HepG2 (cell line): Measurements from ENCODE around the gene PCDHGB1. TPM values are rescaled to one million over a fixed set of nuclear protein-coding genes. Genes with fewer than 3 reads are reported as not detected.

Experiments
- ATAC-seq: fragments of 200-7000 bp; cut with Tn5 transposase; 3 replicates; pipeline ENCODE4 v1.9.1; 2020; ENCODE audit warnings: mild to moderate bottlenecking, moderate library complexity
- BruUV-seq: library from RNA; stranded (reverse); fragments of 400-500 nt; replicated peaks from 2 replicates; lab custom pipeline; 2021; lab: Mats Ljungman, UMichigan
- CTCF ChIA-PET: fragments of 300-600 bp; formaldehyde crosslinking; extraction: SDS; loops from one replicate; lab custom pipeline; 2021; ENCODE audit warnings: low total read pairs, inconsistent platforms, low intra/inter-chr PET ratio; lab: Yijun Ruan, JAX
- POLR2A ChIA-PET: fragments of 350-600 bp; sonication (Branson Sonifier 250); formaldehyde crosslinking; loops from one replicate; lab custom pipeline; 2020; ENCODE audit warnings: antibody characterized with exemption, inconsistent platforms; lab: Yijun Ruan, JAX
- DNase-seq: peaks from one replicate; pipeline ENCODE4 v3.0.0-alpha.2; 2015; ENCODE audit warnings: low spot score
- FAIRE-seq: peaks from 3 replicates; lab custom pipeline; 2011; peaks lifted over from hg19 to GRCh38; lab: Jason Lieb, UNC
- H2AFZ ChIP-seq: one replicate; pipeline ENCODE4 v1.6.1; 2011; ENCODE audit warnings: low read length, inconsistent platforms
- H3K27ac ChIP-seq: fragments of 300-600 bp; 3 replicates; pipeline ENCODE4 v1.8.0; 2011; ENCODE audit warnings: mixed run types, mild to moderate bottlenecking, mixed read lengths, low read length, inconsistent platforms; ENCODE audit not compliant: insufficient read depth; ENCODE audit errors: extremely low read length
- H3K27me3 ChIP-seq, 2 experiments: fragments of 200-600 bp in 1 of 2; 2 replicates in 1 of 2; 3 replicates in 1 of 2; pipeline versions ENCODE4 v1.6.0 to v1.8.0; 2011; ENCODE audit warnings: low read length in 2 of 2, mild to moderate bottlenecking in 2 of 2, moderate library complexity in 2 of 2, inconsistent platforms in 1 of 2; ENCODE audit not compliant: insufficient read depth in 2 of 2, control insufficient read depth in 1 of 2
- H3K36me3 ChIP-seq, 2 experiments: fragments of 200-600 bp in 1 of 2; replicated peaks in 1 of 2; 2 replicates in 1 of 2; 3 replicates in 1 of 2; pipeline versions ENCODE4 v1.5.1 to v1.8.0; 2011; ENCODE audit warnings: low read length in 2 of 2, inconsistent platforms in 1 of 2; ENCODE audit not compliant: insufficient read depth in 2 of 2, control insufficient read depth in 1 of 2
- H3K4me1 ChIP-seq: 2 replicates; pipeline ENCODE4 v1.5.1; 2012; ENCODE audit warnings: low read length, inconsistent platforms; ENCODE audit not compliant: insufficient read depth
- H3K4me2 ChIP-seq: 2 replicates; pipeline ENCODE4 v1.6.0; 2011; ENCODE audit warnings: low read depth, low read length, inconsistent platforms
- H3K4me3 ChIP-seq, 3 experiments: fragments of 200-600 bp in 1 of 3; sonication (generic), shearing (Covaris generic) in 1 of 3; replicated peaks in 1 of 3; 2 replicates each; pipeline ENCODE4 v1.5.1; 2011 to 2016; ENCODE audit warnings: low read length in 3 of 3, inconsistent platforms in 2 of 3, low read depth in 2 of 3, mild to moderate bottlenecking in 2 of 3, control low read depth in 1 of 3, mixed read lengths in 1 of 3; ENCODE audit not compliant: insufficient read depth in 1 of 3
- H3K79me2 ChIP-seq: one replicate; pipeline ENCODE4 v1.6.1; 2011; ENCODE audit warnings: low read length, inconsistent platforms; ENCODE audit not compliant: insufficient read depth
- H3K9ac ChIP-seq: 2 replicates; pipeline ENCODE4 v1.6.0; 2011; ENCODE audit warnings: mild to moderate bottlenecking, low read depth, low read length, inconsistent platforms; ENCODE audit not compliant: insufficient read depth
- H3K9me3 ChIP-seq: 2 replicates; pipeline ENCODE4 v1.5.1; 2012; ENCODE audit warnings: mild to moderate bottlenecking, low read length
- H4K20me1 ChIP-seq: 2 replicates; pipeline ENCODE4 v1.6.0; 2011; ENCODE audit warnings: inconsistent platforms, mild to moderate bottlenecking, low read length, moderate library complexity; ENCODE audit not compliant: insufficient read depth
- HNF4G ChIP-seq, 2 experiments: sonication (generic) in 1 of 2; formaldehyde crosslinking in 1 of 2; IDR thresholded peaks; 2 replicates each; pipeline versions ENCODE4 v1.4.0 to v1.6.1; 2011 to 2020; ENCODE audit warnings: borderline replicate concordance in 2 of 2, low read depth in 2 of 2, mild to moderate bottlenecking in 2 of 2, low read length in 1 of 2, missing genetic modification reagents in 1 of 2, moderate library complexity in 1 of 2
- KDM5B ChIP-seq: sonication (generic); formaldehyde crosslinking; IDR thresholded peaks from 2 replicates; pipeline ENCODE4 v1.4.0; 2020; ENCODE audit warnings: missing genetic modification reagents, mild to moderate bottlenecking, borderline replicate concordance
- RBM22 ChIP-seq: fragments of 200-400 bp; formaldehyde crosslinking; optimal IDR thresholded peaks from 2 replicates; pipeline ENCODE3; 2017; ENCODE audit warnings: mild to moderate bottlenecking, low read length, moderate library complexity
- ZMYM4 ChIP-seq: sonication (generic); formaldehyde crosslinking; IDR thresholded peaks from 2 replicates; pipeline ENCODE4 v1.8.1; 2023; ENCODE audit warnings: mild to moderate bottlenecking, missing genetic modification reagents
- ZNF746 ChIP-seq: sonication (generic); formaldehyde crosslinking; IDR thresholded peaks from 2 replicates; pipeline ENCODE4 v1.8.0; 2022; ENCODE audit warnings: mild to moderate bottlenecking, missing genetic modification reagents
- WGBS: methylation state at CpG from one replicate; pipeline ENCODE4 v1.1.6; 2017; ENCODE audit warnings: low lambda C conversion rate; 5-methylcytosine and 5-hydroxymethylcytosine counted together
- in situ Hi-C: cut with HindIII; loops from 2 replicates; pipeline ENCODE4 v1.10.0; 2017; ENCODE audit warnings: low pct_unique_long_range_greater_than_20kb; ENCODE audit not compliant: extremely low pct_ligation_motif_present
- intact Hi-C: fragments of 100-400 bp; cut with micrococcal nuclease; formaldehyde crosslinking; loops from one replicate; pipeline ENCODE4 v1.10.0; 2022; ENCODE audit not compliant: unreplicated experiment
- polyA plus RNA-seq, 8 experiments: library from polyadenylated mRNA; depleted of rRNA in 3 of 8; stranded (reverse) in 7 of 8; unstranded in 1 of 8; fragments of >200 nt; fragmentation: Illumina TruSeq in 4 of 8; extraction: Trizol in 4 of 8; gene quantifications; 2 replicates each; pipeline versions ENCODE4 v1.2.1 to v1.2.3, GENCODE V29; 2011 to 2016; ENCODE audit warnings: low read depth in 4 of 8, missing spikeins in 1 of 8, mixed read lengths in 1 of 8; ENCODE audit not compliant: insufficient read depth in 1 of 8
- total RNA-seq, 5 experiments: library from RNA; depleted of rRNA; stranded (reverse); fragments of >200 nt; fragmentation: Illumina TruSeq; extraction: Trizol; gene quantifications; 2 replicates each; pipeline ENCODE4 v1.2.3, GENCODE V29; 2016; ENCODE audit warnings: low read depth in 1 of 5
- TF ChIP-seq, protein P1 (sequence below): sonication (generic); formaldehyde crosslinking; IDR thresholded peaks from 2 replicates; pipeline ENCODE4 v1.4.0; 2020; ENCODE audit warnings: mild to moderate bottlenecking, low read depth, missing genetic modification reagents
- TF ChIP-seq, protein P2 (sequence below): sonication (generic); formaldehyde crosslinking; IDR thresholded peaks from 2 replicates; pipeline ENCODE4 v1.4.0; 2020; ENCODE audit warnings: missing genetic modification reagents
- TF ChIP-seq, protein P3 (sequence below): sonication (generic); formaldehyde crosslinking; IDR thresholded peaks from 2 replicates; pipeline ENCODE4 v1.9.0; 2021; ENCODE audit warnings: missing genetic modification reagents, borderline replicate concordance

Gene PCDHGB1
- total and polyA plus RNA-seq, 2 of the 13 experiments (the other 11 are each of a cell fraction or from before 2014, with no cell fraction given): 1.0 to 2.6 TPM

DNA sequence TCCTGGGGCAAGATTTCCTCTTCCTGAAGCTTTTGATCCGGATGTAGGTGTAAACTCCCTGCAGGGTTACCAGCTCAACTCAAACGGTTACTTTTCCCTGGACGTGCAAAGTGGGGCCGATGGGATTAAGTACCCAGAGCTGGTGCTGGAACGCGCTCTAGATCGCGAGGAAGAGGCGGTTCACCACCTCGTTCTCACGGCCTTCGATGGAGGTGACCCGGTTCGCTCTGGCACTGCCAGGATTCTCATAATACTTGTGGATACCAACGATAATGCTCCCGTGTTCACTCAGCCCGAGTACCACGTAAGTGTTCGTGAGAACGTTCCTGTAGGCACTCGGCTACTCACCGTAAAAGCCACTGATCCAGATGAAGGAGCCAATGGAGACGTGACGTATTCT lies 5.7 kb downstream of the PCDHGB1 start:
- Histone ChIP-seq H3K4me2 (no peak overlapping the region), H3K36me3 (no peaks in the 10 kb centered on the region), H4K20me1 (no peaks in the 10 kb centered on the region), H3K27me3 (no peaks in the 10 kb centered on the region), H3K79me2 (no peaks in the 10 kb centered on the region), H2AFZ (no peak overlapping the region), H3K27ac (no peak overlapping the region), H3K4me3 (no peak overlapping the region), H3K9me3 (peaks cover 24% of the 10 kb centered on the region), H3K4me1 (no peaks in the 10 kb centered on the region; the same call in 1 of the 2 replicates), H3K9ac (no peak overlapping the region)
- FAIRE-seq (no peak), ATAC-seq (no peak), DNase-seq (no peak)
- ChIA-PET CTCF (no interaction called here), POLR2A (no interaction called here)
- 85% methylated on average over 24 of the region's 24 CpGs for WGBS
- no TSS peak for BruUV-seq
- intact Hi-C loops: loop anchor here (10.0 kb wide), 1 partner anchor 169 kb away; no protein-coding TSS in a partner anchor
- TF ChIP-seq ZMYM4 (CRISPR knock-in tag) (no peak), HNF4G (IDR thresholded peaks at IDR 0.05; ENCODE audit: borderline replicate concordance, low read depth, low read length) (no peak), HNF4G (CRISPR knock-in tag; IDR thresholded peaks at IDR 0.05; ENCODE audit: borderline replicate concordance, low read depth) (no peak), ZNF746 (CRISPR knock-in tag) (no peak), RBM22 (no peak), KDM5B (no peak)
- TF ChIP-seq, protein P1, sequence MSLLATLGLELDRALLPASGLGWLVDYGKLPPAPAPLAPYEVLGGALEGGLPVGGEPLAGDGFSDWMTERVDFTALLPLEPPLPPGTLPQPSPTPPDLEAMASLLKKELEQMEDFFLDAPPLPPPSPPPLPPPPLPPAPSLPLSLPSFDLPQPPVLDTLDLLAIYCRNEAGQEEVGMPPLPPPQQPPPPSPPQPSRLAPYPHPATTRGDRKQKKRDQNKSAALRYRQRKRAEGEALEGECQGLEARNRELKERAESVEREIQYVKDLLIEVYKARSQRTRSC (CRISPR knock-in tag): no peak
- TF ChIP-seq, protein P2, sequence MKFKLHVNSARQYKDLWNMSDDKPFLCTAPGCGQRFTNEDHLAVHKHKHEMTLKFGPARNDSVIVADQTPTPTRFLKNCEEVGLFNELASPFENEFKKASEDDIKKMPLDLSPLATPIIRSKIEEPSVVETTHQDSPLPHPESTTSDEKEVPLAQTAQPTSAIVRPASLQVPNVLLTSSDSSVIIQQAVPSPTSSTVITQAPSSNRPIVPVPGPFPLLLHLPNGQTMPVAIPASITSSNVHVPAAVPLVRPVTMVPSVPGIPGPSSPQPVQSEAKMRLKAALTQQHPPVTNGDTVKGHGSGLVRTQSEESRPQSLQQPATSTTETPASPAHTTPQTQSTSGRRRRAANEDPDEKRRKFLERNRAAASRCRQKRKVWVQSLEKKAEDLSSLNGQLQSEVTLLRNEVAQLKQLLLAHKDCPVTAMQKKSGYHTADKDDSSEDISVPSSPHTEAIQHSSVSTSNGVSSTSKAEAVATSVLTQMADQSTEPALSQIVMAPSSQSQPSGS (CRISPR knock-in tag): no peak
- TF ChIP-seq, protein P3, sequence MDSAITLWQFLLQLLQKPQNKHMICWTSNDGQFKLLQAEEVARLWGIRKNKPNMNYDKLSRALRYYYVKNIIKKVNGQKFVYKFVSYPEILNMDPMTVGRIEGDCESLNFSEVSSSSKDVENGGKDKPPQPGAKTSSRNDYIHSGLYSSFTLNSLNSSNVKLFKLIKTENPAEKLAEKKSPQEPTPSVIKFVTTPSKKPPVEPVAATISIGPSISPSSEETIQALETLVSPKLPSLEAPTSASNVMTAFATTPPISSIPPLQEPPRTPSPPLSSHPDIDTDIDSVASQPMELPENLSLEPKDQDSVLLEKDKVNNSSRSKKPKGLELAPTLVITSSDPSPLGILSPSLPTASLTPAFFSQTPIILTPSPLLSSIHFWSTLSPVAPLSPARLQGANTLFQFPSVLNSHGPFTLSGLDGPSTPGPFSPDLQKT (CRISPR knock-in tag): no peak
- in situ Hi-C loops: loop anchor here (10.0 kb wide), 1 partner anchor 169 kb away; no protein-coding TSS in a partner anchor
